Activated CD4-positive, alpha-beta memory T cell treated with anti-CD3 and anti-CD28 coated beads for 36 hours (primary cell): ENCODE measurements around the gene TTI1. TPM values are rescaled to one million over a fixed set of nuclear protein-coding genes. Genes with fewer than 3 reads are reported as not detected.

Experiments used
- CTCF ChIA-PET: fragments of 350-600 bp; sonication (Branson Sonifier 250); formaldehyde crosslinking; loops from one replicate; lab custom pipeline; 2021; ENCODE audit warnings: antibody characterized with exemption, inconsistent platforms; lab: Charles Lee
- POLR2A ChIA-PET: fragments of 350-600 bp; sonication (Branson Sonifier 250); formaldehyde crosslinking; loops from one replicate; lab custom pipeline; 2021; ENCODE audit warnings: antibody characterized with exemption; lab: Charles Lee
- DNase-seq: peaks from one replicate; pipeline ENCODE4 v3.0.0-alpha.2; 2020
- H3K27ac Mint-ChIP-seq: one replicate; pipeline ENCODE4 v1.8.0; 2021; ENCODE audit warnings: mixed read lengths
- H3K27me3 Mint-ChIP-seq: one replicate; pipeline ENCODE4 v1.8.0; 2021; ENCODE audit warnings: mixed read lengths
- H3K36me3 Mint-ChIP-seq: one replicate; pipeline ENCODE4 v1.8.0; 2021; ENCODE audit warnings: mixed read lengths
- H3K4me1 Mint-ChIP-seq: one replicate; pipeline ENCODE4 v1.8.0; 2021; ENCODE audit warnings: low read depth, mixed read lengths
- H3K4me3 Mint-ChIP-seq: one replicate; pipeline ENCODE4 v1.8.0; 2021; ENCODE audit warnings: mild to moderate bottlenecking, mixed read lengths
- H3K9me3 Mint-ChIP-seq: one replicate; pipeline ENCODE4 v1.8.0; 2021; ENCODE audit warnings: mixed read lengths
- intact Hi-C: fragments of 100-400 bp; cut with micrococcal nuclease; formaldehyde crosslinking; loops from one replicate; pipeline ENCODE4 v1.15.1; 2023
- total RNA-seq, 2 experiments: library from RNA; stranded (reverse); gene quantifications; one replicate each; pipeline ENCODE4 v1.2.3, GENCODE V29; 2021

TTI1 gene
- total RNA-seq, 2 experiments from 2014 or later, result 31.8 to 32.7 TPM

GRCh38 chr20:37986873-37987601 is 46.2 kb downstream of the TTI1 start:
- no peak overlapping the region for H3K27ac Mint-ChIP-seq
- ChIA-PET POLR2A (no interaction called here), CTCF (interaction anchor here (0.6 to 0.8 kb wide), 2 partner anchors 335 to 418 kb away, joined by 3 read pairs; no protein-coding TSS in a partner anchor)
- peaks cover 22% of the 10 kb centered on the region for H3K4me1 Mint-ChIP-seq
- H3K9me3 Mint-ChIP-seq, result no peaks in the 10 kb centered on the region
- H3K27me3 Mint-ChIP-seq, result no peaks in the 10 kb centered on the region
- intact Hi-C loops, result no loop called here
- no peak overlapping the region for H3K4me3 Mint-ChIP-seq
- DNase-seq, result no peak
- H3K36me3 Mint-ChIP-seq, result peaks cover 55% of the 10 kb centered on the region

GRCh38 chr20:37986044-37986858 is 47.0 kb downstream of the TTI1 start:
- ChIA-PET CTCF (no interaction called here), POLR2A (no interaction called here)
- peaks cover 16% of the 10 kb centered on the region for H3K4me1 Mint-ChIP-seq
- no peak overlapping the region for H3K27ac Mint-ChIP-seq
- intact Hi-C loops, result no loop called here
- no peaks in the 10 kb centered on the region for H3K27me3 Mint-ChIP-seq
- no peak for DNase-seq
- no peak overlapping the region for H3K4me3 Mint-ChIP-seq
- H3K36me3 Mint-ChIP-seq, result peaks cover 54% of the 10 kb centered on the region
- no peaks in the 10 kb centered on the region for H3K9me3 Mint-ChIP-seq

GRCh38 chr20:37984018-37984785 is 49.1 kb downstream of the TTI1 start:
- no peaks in the 10 kb centered on the region for H3K9me3 Mint-ChIP-seq
- no peak overlapping the region for H3K4me3 Mint-ChIP-seq
- POLR2A ChIA-PET, result no interaction called here
- H3K36me3 Mint-ChIP-seq, result peaks cover 38% of the 10 kb centered on the region
- no peak for DNase-seq
- H3K27ac Mint-ChIP-seq, result no peak overlapping the region
- no peaks in the 10 kb centered on the region for H3K27me3 Mint-ChIP-seq
- intact Hi-C loops, result no loop called here
- CTCF ChIA-PET, result no interaction called here
- H3K4me1 Mint-ChIP-seq, result no peaks in the 10 kb centered on the region

- Mint-ChIP-seq H3K36me3 (peaks cover 31% of the 10 kb centered on the region), H3K4me1 (no peaks in the 10 kb centered on the region), H3K4me3 (no peak overlapping the region), H3K27me3 (no peaks in the 10 kb centered on the region), H3K27ac (no peak overlapping the region), H3K9me3 (no peaks in the 10 kb centered on the region)
- ChIA-PET CTCF (no interaction called here), POLR2A (no interaction called here)
- intact Hi-C loops, result no loop called here
- DNase-seq, result no peak
Measured at GRCh38 chr20:37983286-37983685, 50.0 kb downstream of the TTI1 start.

- CTCF ChIA-PET, result no interaction called here
- Mint-ChIP-seq H3K4me3 (no peak overlapping the region), H3K4me1 (peaks cover 3% of the 10 kb centered on the region), H3K9me3 (no peaks in the 10 kb centered on the region), H3K27ac (no peak overlapping the region), H3K27me3 (no peaks in the 10 kb centered on the region), H3K36me3 (peaks cover 24% of the 10 kb centered on the region)
- POLR2A ChIA-PET, result no interaction called here
- intact Hi-C loops, result no loop called here
- DNase-seq, result no peak
Measured at GRCh38 chr20:37981568-37981967, 51.7 kb downstream of the TTI1 start.

- CTCF ChIA-PET, result no interaction called here
- H3K4me3 Mint-ChIP-seq, result no peak overlapping the region
- H3K27me3 Mint-ChIP-seq, result no peaks in the 10 kb centered on the region
- H3K27ac Mint-ChIP-seq, result no peak overlapping the region
- DNase-seq, result no peak
- intact Hi-C loops, result no loop called here
- H3K4me1 Mint-ChIP-seq, result peaks cover 3% of the 10 kb centered on the region
- H3K36me3 Mint-ChIP-seq, result peaks cover 23% of the 10 kb centered on the region
- no peaks in the 10 kb centered on the region for H3K9me3 Mint-ChIP-seq
- POLR2A ChIA-PET, result no interaction called here
Measured at GRCh38 chr20:37980876-37981275, 52.4 kb downstream of the TTI1 start.

GRCh38 chr20:37980383-37980782 is 52.9 kb downstream of the TTI1 start:
- CTCF ChIA-PET, result no interaction called here
- H3K9me3 Mint-ChIP-seq, result no peaks in the 10 kb centered on the region
- intact Hi-C loops, result no loop called here
- no peak overlapping the region for H3K4me3 Mint-ChIP-seq
- H3K4me1 Mint-ChIP-seq, result peaks cover 3% of the 10 kb centered on the region
- no peaks in the 10 kb centered on the region for H3K27me3 Mint-ChIP-seq
- peaks cover 23% of the 10 kb centered on the region for H3K36me3 Mint-ChIP-seq
- no peak overlapping the region for H3K27ac Mint-ChIP-seq
- DNase-seq, result no peak
- POLR2A ChIA-PET, result no interaction called here

GRCh38 chr20:37979021-37979985 is 54.0 kb downstream of the TTI1 start:
- Mint-ChIP-seq H3K27me3 (no peaks in the 10 kb centered on the region), H3K36me3 (peaks cover 20% of the 10 kb centered on the region), H3K9me3 (no peaks in the 10 kb centered on the region), H3K4me1 (peaks cover 3% of the 10 kb centered on the region), H3K4me3 (no peak overlapping the region), H3K27ac (no peak overlapping the region)
- POLR2A ChIA-PET, result no interaction called here
- intact Hi-C loops, result no loop called here
- CTCF ChIA-PET, result no interaction called here
- DNase-seq, result no peak

GRCh38 chr20:37977786-37978185 is 55.5 kb downstream of the TTI1 start:
- DNase-seq, result no peak
- Mint-ChIP-seq H3K9me3 (no peaks in the 10 kb centered on the region), H3K27ac (no peak overlapping the region), H3K4me1 (peaks cover 3% of the 10 kb centered on the region), H3K36me3 (peaks cover 14% of the 10 kb centered on the region), H3K4me3 (no peak overlapping the region), H3K27me3 (no peaks in the 10 kb centered on the region)
- ChIA-PET POLR2A (no interaction called here), CTCF (no interaction called here)
- intact Hi-C loops, result no loop called here

- DNase-seq, result no peak
- no peak overlapping the region for H3K27ac Mint-ChIP-seq
- H3K9me3 Mint-ChIP-seq, result no peaks in the 10 kb centered on the region
- peaks cover 3% of the 10 kb centered on the region for H3K4me1 Mint-ChIP-seq
- POLR2A ChIA-PET, result no interaction called here
- H3K4me3 Mint-ChIP-seq, result no peak overlapping the region
- CTCF ChIA-PET, result no interaction called here
- intact Hi-C loops, result no loop called here
- no peaks in the 10 kb centered on the region for H3K27me3 Mint-ChIP-seq
- peaks cover 10% of the 10 kb centered on the region for H3K36me3 Mint-ChIP-seq
Measured at GRCh38 chr20:37977338-37977737, 55.9 kb downstream of the TTI1 start.

- peaks cover 3% of the 10 kb centered on the region for H3K4me1 Mint-ChIP-seq
- no peak for DNase-seq
- ChIA-PET CTCF (no interaction called here), POLR2A (no interaction called here)
- intact Hi-C loops, result no loop called here
- no peak overlapping the region for H3K4me3 Mint-ChIP-seq
- H3K9me3 Mint-ChIP-seq, result no peaks in the 10 kb centered on the region
- H3K27ac Mint-ChIP-seq, result no peak overlapping the region
- H3K36me3 Mint-ChIP-seq, result peaks cover 10% of the 10 kb centered on the region
- no peaks in the 10 kb centered on the region for H3K27me3 Mint-ChIP-seq
Measured at GRCh38 chr20:37976887-37977286, 56.4 kb downstream of the TTI1 start.
